ENCODE results near the gene DYRK4. TPM values are rescaled to one million over a fixed set of nuclear protein-coding genes. Genes with fewer than 3 reads are reported as not detected.

The DYRK4 gene
- total RNA-seq, 1 experiment from 2014 or later: 24.6 TPM

DNA sequence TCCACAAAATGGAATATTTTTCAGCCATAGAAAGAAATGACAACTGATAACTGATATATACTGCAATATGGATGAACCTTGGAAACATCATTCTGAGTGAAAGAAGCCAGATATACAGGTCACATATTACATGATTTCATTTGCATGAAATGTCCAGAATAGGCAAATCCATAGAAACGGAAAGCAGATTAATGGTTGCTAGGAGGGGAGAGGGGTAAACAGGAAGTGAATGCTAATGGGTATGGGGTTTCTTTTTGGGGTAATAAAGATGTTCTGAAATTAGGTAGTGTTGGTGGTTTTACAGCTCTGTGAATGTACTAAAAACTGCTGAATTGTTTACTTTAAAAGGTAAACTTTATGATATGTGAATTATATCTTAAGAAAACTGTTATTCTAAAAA lies 16.8 kb upstream of the DYRK4 start:
- Mint-ChIP-seq H3K9me3 (ENCODE audit: low read depth, unreplicated experiment) (no peaks in the 10 kb centered on the region), H3K27ac (ENCODE audit: unreplicated experiment) (no peak overlapping the region), H3K36me3 (ENCODE audit: insufficient read depth, unreplicated experiment) (peaks cover 10% of the 10 kb centered on the region), H3K4me1 (ENCODE audit: low read depth, unreplicated experiment) (peaks cover 1% of the 10 kb centered on the region), H3K4me3 (ENCODE audit: low read depth, unreplicated experiment) (no peak overlapping the region), H3K27me3 (ENCODE audit: unreplicated experiment) (no peaks in the 10 kb centered on the region)
- no TSS peak for BruUV-seq (replicated peaks)
- no peak for DNase-seq
- TF ChIP-seq, protein P1, sequence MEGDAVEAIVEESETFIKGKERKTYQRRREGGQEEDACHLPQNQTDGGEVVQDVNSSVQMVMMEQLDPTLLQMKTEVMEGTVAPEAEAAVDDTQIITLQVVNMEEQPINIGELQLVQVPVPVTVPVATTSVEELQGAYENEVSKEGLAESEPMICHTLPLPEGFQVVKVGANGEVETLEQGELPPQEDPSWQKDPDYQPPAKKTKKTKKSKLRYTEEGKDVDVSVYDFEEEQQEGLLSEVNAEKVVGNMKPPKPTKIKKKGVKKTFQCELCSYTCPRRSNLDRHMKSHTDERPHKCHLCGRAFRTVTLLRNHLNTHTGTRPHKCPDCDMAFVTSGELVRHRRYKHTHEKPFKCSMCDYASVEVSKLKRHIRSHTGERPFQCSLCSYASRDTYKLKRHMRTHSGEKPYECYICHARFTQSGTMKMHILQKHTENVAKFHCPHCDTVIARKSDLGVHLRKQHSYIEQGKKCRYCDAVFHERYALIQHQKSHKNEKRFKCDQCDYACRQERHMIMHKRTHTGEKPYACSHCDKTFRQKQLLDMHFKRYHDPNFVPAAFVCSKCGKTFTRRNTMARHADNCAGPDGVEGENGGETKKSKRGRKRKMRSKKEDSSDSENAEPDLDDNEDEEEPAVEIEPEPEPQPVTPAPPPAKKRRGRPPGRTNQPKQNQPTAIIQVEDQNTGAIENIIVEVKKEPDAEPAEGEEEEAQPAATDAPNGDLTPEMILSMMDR (IDR thresholded peaks at IDR 0.05; ENCODE audit: unreplicated experiment): no peak
- CTCF ChIA-PET: no interaction called here
- intact Hi-C loops (cut with micrococcal nuclease; ENCODE audit: unreplicated experiment): no loop called here

DNA sequence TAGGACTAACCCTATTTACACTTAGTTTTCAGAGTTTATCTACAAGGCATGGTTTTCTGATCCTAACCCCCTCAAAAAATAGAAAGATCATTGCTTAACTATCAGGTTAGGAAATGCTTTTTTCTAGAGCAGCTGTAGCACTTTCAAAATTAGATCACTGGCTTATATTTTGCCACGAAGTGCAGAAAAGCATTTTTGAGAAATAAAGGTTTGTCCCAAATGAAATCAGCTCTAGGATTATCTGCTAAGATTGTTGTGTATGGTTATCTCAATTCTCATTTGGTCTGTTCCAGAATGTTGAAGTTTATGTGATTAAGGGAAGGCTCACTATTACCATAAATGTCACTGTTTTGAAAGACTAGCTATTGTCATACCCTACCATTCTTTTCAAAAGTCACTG lies 9.8 kb upstream of the DYRK4 start:
- no TSS peak for BruUV-seq (replicated peaks)
- TF ChIP-seq, protein P1 (IDR thresholded peaks at IDR 0.05; ENCODE audit: unreplicated experiment): no peak
- CTCF ChIA-PET: no interaction called here
- Mint-ChIP-seq H3K27me3 (ENCODE audit: unreplicated experiment) (no peaks in the 10 kb centered on the region), H3K4me1 (ENCODE audit: low read depth, unreplicated experiment) (no peaks in the 10 kb centered on the region), H3K4me3 (ENCODE audit: low read depth, unreplicated experiment) (no peak overlapping the region), H3K36me3 (ENCODE audit: insufficient read depth, unreplicated experiment) (peaks cover 10% of the 10 kb centered on the region), H3K9me3 (ENCODE audit: low read depth, unreplicated experiment) (no peaks in the 10 kb centered on the region), H3K27ac (ENCODE audit: unreplicated experiment) (no peak overlapping the region)
- DNase-seq: no peak
- intact Hi-C loops (cut with micrococcal nuclease; ENCODE audit: unreplicated experiment): no loop called here

DNA sequence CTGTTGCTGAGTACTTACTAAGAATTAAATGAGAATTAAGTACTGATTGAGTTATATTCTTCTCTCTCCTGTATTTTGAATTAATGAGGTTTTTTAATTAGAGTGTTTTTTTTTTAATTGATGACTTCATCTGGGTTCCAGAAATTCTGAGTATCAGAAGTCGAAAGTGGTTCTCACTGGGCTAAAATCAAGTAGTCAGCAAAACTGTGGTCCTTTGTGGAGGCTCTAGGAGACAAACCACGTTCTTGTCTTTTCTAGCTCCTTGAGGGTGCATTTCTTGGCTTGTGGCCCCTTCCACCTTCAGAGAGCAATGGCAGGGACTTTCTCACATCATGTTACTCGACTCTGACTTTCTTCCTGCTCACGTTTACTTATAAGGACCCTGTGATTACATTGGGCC lies 8.1 kb upstream of the DYRK4 start:
- Mint-ChIP-seq H3K27me3 (ENCODE audit: unreplicated experiment) (no peaks in the 10 kb centered on the region), H3K36me3 (ENCODE audit: insufficient read depth, unreplicated experiment) (peaks cover under 1% of the 10 kb centered on the region), H3K27ac (ENCODE audit: unreplicated experiment) (no peak overlapping the region), H3K4me3 (ENCODE audit: low read depth, unreplicated experiment) (no peak overlapping the region), H3K9me3 (ENCODE audit: low read depth, unreplicated experiment) (no peaks in the 10 kb centered on the region), H3K4me1 (ENCODE audit: low read depth, unreplicated experiment) (no peaks in the 10 kb centered on the region)
- CTCF ChIA-PET: no interaction called here
- no TSS peak for BruUV-seq (replicated peaks)
- intact Hi-C loops (cut with micrococcal nuclease; ENCODE audit: unreplicated experiment): no loop called here
- DNase-seq: no peak
- TF ChIP-seq, protein P1 (IDR thresholded peaks at IDR 0.05; ENCODE audit: unreplicated experiment): no peak

GRCh38 chr12:4555804-4556203 lies 6.2 kb upstream of the DYRK4 start:
- no peak overlapping the region for H3K4me3 Mint-ChIP-seq (ENCODE audit: low read depth, unreplicated experiment)
- TF ChIP-seq, protein P1 (IDR thresholded peaks at IDR 0.05; ENCODE audit: unreplicated experiment): no peak
- CTCF ChIA-PET: no interaction called here
- intact Hi-C loops (cut with micrococcal nuclease; ENCODE audit: unreplicated experiment): no loop called here
- no peak for DNase-seq
- no TSS peak for BruUV-seq (replicated peaks)
- no peaks in the 10 kb centered on the region for H3K4me1 Mint-ChIP-seq (ENCODE audit: low read depth, unreplicated experiment)
- no peak overlapping the region for H3K27ac Mint-ChIP-seq (ENCODE audit: unreplicated experiment)
- H3K9me3 Mint-ChIP-seq (ENCODE audit: low read depth, unreplicated experiment): no peaks in the 10 kb centered on the region
- H3K27me3 Mint-ChIP-seq (ENCODE audit: unreplicated experiment): no peaks in the 10 kb centered on the region
- H3K36me3 Mint-ChIP-seq (ENCODE audit: insufficient read depth, unreplicated experiment): no peaks in the 10 kb centered on the region

All from Calu3 (cell line).